Thymus (tissue), 11 donors: ENCODE data around the gene EPHA1. TPM values are rescaled to one million over a fixed set of nuclear protein-coding genes. Genes with fewer than 3 reads are reported as not detected.
A peak's percentile ranks its signal among the peaks of the same experiment; 100 is the strongest.
"Not testable (repeated sequence)": the region's sequence is repeated elsewhere in the genome, so short reads cannot be mapped to it uniquely, and the experiment has no call there.

Source experiments
- DNase-seq, 9 donors: peaks; one replicate each; pipeline ENCODE4 v3.0.0-alpha.2; 2013; ENCODE audit warnings: low spot score in 9 of 9, low read depth in 6 of 9, missing footprints in 1 of 9
- H3K27ac ChIP-seq, 2 donors: one replicate each; pipeline ENCODE4 v1.5.1; 2013; ENCODE audit warnings: control low read depth in 1 of 2, low read depth in 1 of 2, low read length in 1 of 2, mild to moderate bottlenecking in 1 of 2, moderate library complexity in 1 of 2
- H3K27me3 ChIP-seq, 2 donors: one replicate each; pipeline ENCODE4 v1.5.1; 2013; ENCODE audit warnings: low read length in 1 of 2; ENCODE audit not compliant: control insufficient read depth in 2 of 2, insufficient read depth in 1 of 2
- H3K36me3 ChIP-seq, 2 donors: one replicate each; pipeline ENCODE4 v1.5.1; 2013; ENCODE audit warnings: low read length in 1 of 2, mild to moderate bottlenecking in 1 of 2, moderate library complexity in 1 of 2; ENCODE audit not compliant: control insufficient read depth in 2 of 2, insufficient read depth in 2 of 2
- H3K4me1 ChIP-seq, 2 donors: one replicate each; pipeline ENCODE4 v1.5.1; 2013; ENCODE audit warnings: low read length in 2 of 2; ENCODE audit not compliant: control insufficient read depth in 2 of 2, insufficient read depth in 2 of 2
- H3K4me3 ChIP-seq, 2 donors: one replicate each; pipeline ENCODE4 v1.5.1; 2013; ENCODE audit warnings: low read length in 2 of 2, control low read depth in 1 of 2, mild to moderate bottlenecking in 1 of 2
- H3K9me3 ChIP-seq, 2 donors: one replicate each; pipeline ENCODE4 v1.5.1; 2013; ENCODE audit warnings: low read length in 1 of 2, mild to moderate bottlenecking in 1 of 2; ENCODE audit not compliant: control insufficient read depth in 2 of 2, insufficient read depth in 1 of 2
- WGBS: extraction: QIAGEN DNeasy Blood & Tissue Kit; methylation state at CpG from one replicate; pipeline ENCODE4 v1.1.7; 2013; 5-methylcytosine and 5-hydroxymethylcytosine counted together
- polyA plus RNA-seq: library from polyadenylated mRNA; stranded (reverse); fragments of 200-250 nt; gene quantifications from one replicate; pipeline ENCODE4 v1.2.3, GENCODE V29; 2013
- total RNA-seq: library from RNA; stranded (reverse); fragments of 120-200 nt; gene quantifications from one replicate; pipeline ENCODE4 v1.2.4, GENCODE V29; 2013
- donor health status: healthy.

The EPHA1 gene
- total and polyA plus RNA-seq, 2 donors: 12.5 to 34.3 TPM

GRCh38 chr7:143411976-143412708, 3.5 kb upstream of the EPHA1 start:
- H3K27ac ChIP-seq: no peak overlapping the region
- no peak for DNase-seq
- H3K36me3 ChIP-seq: no peaks in the 10 kb centered on the region
- H3K9me3 ChIP-seq: no peaks in the 10 kb centered on the region
- H3K4me1 ChIP-seq: peaks cover 20 to 30% of the 10 kb centered on the region in 2 donors
- H3K4me3 ChIP-seq: no peak overlapping the region
- H3K27me3 ChIP-seq: no peaks in the 10 kb centered on the region
- 77% methylated on average over 5 of the region's 5 CpGs for WGBS

GRCh38 chr7:143410521-143411004, 1.9 kb upstream of the EPHA1 start:
- H3K4me3 ChIP-seq: no peak overlapping the region
- no peak for DNase-seq
- H3K27ac ChIP-seq: peak overlapping the region in 1 of 2 donors; percentile 39
- no peaks in the 10 kb centered on the region for H3K9me3 ChIP-seq
- 73% methylated on average over 6 of the region's 6 CpGs for WGBS
- H3K4me1 ChIP-seq: peaks cover 20 to 46% of the 10 kb centered on the region in 2 donors
- H3K27me3 ChIP-seq: no peaks in the 10 kb centered on the region
- no peaks in the 10 kb centered on the region for H3K36me3 ChIP-seq

DNA sequence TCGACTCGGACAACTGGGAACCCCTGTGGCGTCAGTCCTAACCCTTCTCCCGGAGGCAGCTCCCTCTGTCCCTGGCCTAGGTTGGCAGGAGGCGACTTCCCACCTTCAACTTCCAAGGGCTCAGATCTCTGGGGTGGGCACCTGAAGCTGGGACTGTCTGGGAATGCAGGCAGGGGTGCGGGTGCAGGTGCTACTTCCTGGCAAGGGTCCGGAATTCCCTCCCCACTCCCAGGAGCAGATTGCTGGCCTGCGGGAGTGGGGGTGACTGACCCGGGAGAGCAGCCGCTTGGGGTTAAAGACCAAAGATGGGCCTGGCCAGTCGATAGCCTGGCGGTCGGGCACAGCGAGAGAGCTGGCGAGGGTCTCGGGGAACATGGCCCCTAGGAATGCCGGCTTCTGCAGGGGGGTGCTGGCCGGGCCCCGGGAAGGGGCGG, 387 bp downstream of the EPHA1 start:
- 7% methylated on average over 20 of the region's 20 CpGs for WGBS
- H3K27me3 ChIP-seq: no peaks in the 10 kb centered on the region
- H3K4me3 ChIP-seq: peak overlapping the region; percentile 45 to 60
- peak overlapping the region in 1 of 2 donors; percentile 15 for H3K27ac ChIP-seq
- H3K36me3 ChIP-seq: no peaks in the 10 kb centered on the region
- peak in 2 of 9 donors; percentile 19 to 22 for DNase-seq
- H3K4me1 ChIP-seq: peaks cover 20 to 53% of the 10 kb centered on the region in 2 donors
- H3K9me3 ChIP-seq: no peaks in the 10 kb centered on the region

DNA sequence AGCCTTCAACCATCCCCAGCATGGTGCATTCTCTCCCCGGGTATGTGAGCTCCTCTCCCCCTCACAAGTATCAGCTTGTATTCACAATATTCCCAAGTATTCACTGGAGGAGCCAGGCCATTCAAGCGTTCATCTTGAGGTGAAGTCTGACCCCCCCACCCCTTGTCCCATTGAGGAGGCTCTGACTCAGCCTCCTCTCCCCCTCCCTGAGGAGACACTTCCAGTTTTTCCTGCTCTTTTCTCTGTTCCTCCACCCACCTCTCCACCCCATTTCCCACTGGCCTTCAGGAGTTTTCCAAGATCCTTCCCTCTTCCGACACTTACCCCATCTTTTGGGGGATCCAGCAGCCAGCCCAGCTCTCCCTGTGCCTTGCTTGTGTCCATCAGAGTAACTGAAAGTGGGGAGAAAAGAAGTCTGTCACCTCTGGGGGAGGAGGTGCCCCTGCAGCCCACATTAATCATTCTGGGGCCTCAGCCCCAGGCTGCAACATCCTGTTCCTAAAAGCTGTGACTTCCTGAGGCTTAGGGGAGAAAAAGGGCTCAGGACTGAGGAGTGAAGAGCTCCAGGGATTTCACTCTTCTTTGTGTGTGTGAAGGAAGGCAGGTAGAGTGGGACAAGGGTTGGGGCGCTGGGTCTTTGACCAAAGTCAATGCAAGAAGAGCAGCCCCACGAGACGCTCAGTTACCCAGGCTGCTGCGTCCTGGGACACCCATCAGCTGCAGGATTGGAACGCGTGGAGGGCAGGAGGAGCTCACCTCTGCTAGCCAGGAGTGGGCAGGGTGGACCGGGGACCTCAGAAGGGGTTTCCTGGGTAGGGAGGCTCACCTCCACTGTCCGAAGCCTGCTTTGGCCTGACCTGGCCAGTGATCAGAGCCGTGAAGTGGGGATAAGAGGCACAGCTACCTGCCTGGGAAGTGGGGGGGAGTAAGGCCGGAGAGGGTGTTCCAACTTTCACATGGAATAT, 1.1 kb downstream of the EPHA1 start:
- Histone ChIP-seq H3K4me3 (peak overlapping the region; percentile 45 to 60), H3K4me1 (peaks cover 20 to 53% of the 10 kb centered on the region in 2 donors)

GRCh38 chr7:143406002-143406357, 2.7 kb downstream of the EPHA1 start:
- Histone ChIP-seq H3K27ac (no peak overlapping the region), H3K4me3 (no peak overlapping the region), H3K27me3 (no peaks in the 10 kb centered on the region), H3K4me1 (peaks cover 20 to 53% of the 10 kb centered on the region in 2 donors), H3K9me3 (no peaks in the 10 kb centered on the region), H3K36me3 (peaks cover 0 to 7% of the 10 kb centered on the region in 2 donors)
- WGBS: 93% methylated on average over 3 of the region's 3 CpGs
- DNase-seq: no peak

More for the DNA sequence above, 1.1 kb downstream of the EPHA1 start:
- Histone ChIP-seq H3K27ac (peak overlapping the region; percentile 15 to 32), H3K9me3 (no peaks in the 10 kb centered on the region), H3K36me3 (no peaks in the 10 kb centered on the region), H3K27me3 (no peaks in the 10 kb centered on the region)
- WGBS: 24% methylated on average over 13 of the region's 13 CpGs
- peak in 7 of 9 donors; percentile 44 to 86 (median 58) for DNase-seq

DNA sequence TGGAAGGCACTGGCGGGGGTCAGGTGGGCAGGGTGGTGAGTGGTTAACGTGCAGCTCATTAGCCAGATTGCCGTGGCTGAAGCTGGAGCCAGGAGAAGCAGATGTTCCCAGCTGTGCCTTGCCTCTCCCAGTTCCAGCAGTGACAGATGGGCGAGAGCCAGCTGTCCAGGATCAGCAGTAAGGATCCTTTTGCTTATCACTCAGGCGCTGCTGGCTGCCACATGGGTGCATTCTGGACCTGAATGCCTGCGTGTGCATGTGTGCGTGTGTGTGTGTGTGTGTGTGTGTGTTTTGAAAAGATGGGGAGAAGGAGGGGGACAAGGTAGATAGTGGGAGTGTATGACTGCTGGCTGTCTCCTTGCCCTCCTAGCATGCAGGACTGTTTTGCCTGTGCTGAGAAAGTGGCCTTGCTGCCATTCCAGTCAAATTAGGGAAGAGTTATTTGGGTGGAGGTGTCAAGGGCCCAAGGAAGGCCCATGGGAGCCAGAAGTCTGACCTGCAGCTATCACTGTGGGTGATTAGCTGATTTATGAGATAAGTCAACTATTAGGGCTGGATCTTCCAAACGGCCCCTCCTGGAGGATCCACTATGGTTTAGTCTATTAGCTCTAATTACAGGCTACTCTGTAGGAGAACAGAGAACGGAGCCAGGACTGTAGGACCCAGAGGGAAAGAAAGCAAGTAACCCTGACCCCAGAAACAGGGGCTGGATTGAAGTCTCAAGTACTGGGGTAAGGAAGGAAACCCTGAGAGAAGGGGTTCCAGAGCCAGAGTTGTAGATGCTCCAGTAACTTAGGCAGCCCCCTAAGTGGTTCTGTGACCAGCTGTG, 3.3 kb downstream of the EPHA1 start:
- Histone ChIP-seq H3K36me3 (peaks cover 0 to 7% of the 10 kb centered on the region in 2 donors), H3K27ac (no peak overlapping the region), H3K4me3 (no peak overlapping the region), H3K9me3 (no peaks in the 10 kb centered on the region), H3K27me3 (no peaks in the 10 kb centered on the region), H3K4me1 (peaks cover 20 to 49% of the 10 kb centered on the region in 2 donors)
- 86% methylated on average over 9 of the region's 9 CpGs for WGBS
- no peak for DNase-seq

- Histone ChIP-seq H3K36me3 (peaks cover 0 to 34% of the 10 kb centered on the region in 2 donors), H3K4me1 (peaks cover under 1 to 24% of the 10 kb centered on the region in 2 donors)
- not testable (repeated sequence) for H3K27ac ChIP-seq, DNase-seq, H3K9me3 ChIP-seq, H3K4me3 ChIP-seq, H3K27me3 ChIP-seq
- WGBS: 93% methylated on average over 4 of the region's 4 CpGs
Measured at GRCh38 chr7:143402233-143402632, 6.4 kb downstream of the EPHA1 start.

DNA sequence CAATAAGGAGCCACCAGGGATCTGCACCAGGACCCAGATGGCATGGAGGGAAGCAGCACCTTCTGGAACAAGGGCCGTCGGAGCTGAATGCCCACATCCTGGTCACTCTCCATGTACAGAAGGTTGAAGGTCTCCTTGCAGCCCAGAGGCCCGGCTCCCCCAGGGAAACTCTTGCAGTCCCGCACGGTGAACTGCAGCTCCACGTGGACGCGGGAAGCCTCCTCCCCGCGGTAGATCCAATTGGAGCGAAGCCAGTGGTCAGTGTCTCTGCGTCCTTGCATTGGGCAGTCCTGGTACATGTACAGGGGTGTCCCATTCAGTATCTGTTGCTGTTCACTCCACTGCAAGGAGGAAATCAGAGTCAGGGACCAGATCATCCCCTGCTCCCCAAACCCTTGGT, 7.4 kb downstream of the EPHA1 start:
- Histone ChIP-seq H3K27me3 (no peaks in the 10 kb centered on the region), H3K4me3 (no peak overlapping the region), H3K36me3 (peaks cover 0 to 41% of the 10 kb centered on the region in 2 donors), H3K27ac (no peak overlapping the region), H3K4me1 (peaks cover 0 to 14% of the 10 kb centered on the region in 2 donors), H3K9me3 (no peaks in the 10 kb centered on the region)
- no peak for DNase-seq
- 98% methylated on average over 12 of the region's 12 CpGs for WGBS
